BE2C (cell line): ENCODE measurements around the gene GRM1.

ENCODE experiments used
- DNase-seq: peaks from one replicate; pipeline ENCODE4 v3.0.0-alpha.2; 2020
- H3K27me3 ChIP-seq: fragments of 250-450 bp; sonication (Bioruptor Pico); 2 replicates; pipeline ENCODE4 v1.5.1; 2020; ENCODE audit warnings: mild to moderate bottlenecking
- H3K36me3 ChIP-seq: fragments of 250-450 bp; sonication (Bioruptor Pico); 2 replicates; pipeline ENCODE4 v1.5.1; 2020; ENCODE audit warnings: mild to moderate bottlenecking
- H3K4me1 ChIP-seq: fragments of 250-450 bp; sonication (Bioruptor Pico); 2 replicates; pipeline ENCODE4 v1.5.1; 2020
- H3K4me3 ChIP-seq: 2 replicates; pipeline ENCODE4 v1.5.1; 2011; ENCODE audit warnings: low read depth, low read length
- H3K9me3 ChIP-seq: fragments of 250-450 bp; sonication (Bioruptor Pico); 2 replicates; pipeline ENCODE4 v1.5.1; 2020
- CTCF ChIP-seq: IDR thresholded peaks from 2 replicates; pipeline ENCODE4 v1.5.1; 2012; ENCODE audit warnings: mild to moderate bottlenecking, low read depth, low read length

GRM1 gene

DNA sequence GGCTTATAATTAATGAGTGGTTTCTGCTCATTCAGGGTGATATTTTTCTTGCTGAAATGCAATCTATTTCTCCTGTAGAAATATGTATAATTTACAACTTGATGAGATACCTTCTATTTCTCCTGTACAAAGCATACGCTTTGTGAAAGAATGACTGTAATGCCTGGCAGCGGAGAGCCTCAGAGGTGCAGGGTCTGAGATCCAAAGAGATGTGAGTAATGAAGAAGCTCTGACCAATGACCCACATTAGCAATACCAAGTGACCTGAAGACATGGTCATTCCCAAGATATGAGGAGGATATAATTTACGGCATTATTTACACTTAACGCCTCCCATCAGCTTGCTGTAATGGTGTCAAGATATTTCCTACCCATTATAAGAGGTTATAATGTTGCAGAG lies 416.4 kb downstream of the GRM1 start:
- Histone ChIP-seq H3K4me3 (no peak overlapping the region), H3K9me3 (no peaks in the 10 kb centered on the region), H3K4me1 (no peaks in the 10 kb centered on the region), H3K27me3 (peaks cover 7% of the 10 kb centered on the region; the same call in 1 of the 2 replicates), H3K36me3 (no peaks in the 10 kb centered on the region)
- DNase-seq: no peak
- no peak for TF ChIP-seq CTCF

DNA sequence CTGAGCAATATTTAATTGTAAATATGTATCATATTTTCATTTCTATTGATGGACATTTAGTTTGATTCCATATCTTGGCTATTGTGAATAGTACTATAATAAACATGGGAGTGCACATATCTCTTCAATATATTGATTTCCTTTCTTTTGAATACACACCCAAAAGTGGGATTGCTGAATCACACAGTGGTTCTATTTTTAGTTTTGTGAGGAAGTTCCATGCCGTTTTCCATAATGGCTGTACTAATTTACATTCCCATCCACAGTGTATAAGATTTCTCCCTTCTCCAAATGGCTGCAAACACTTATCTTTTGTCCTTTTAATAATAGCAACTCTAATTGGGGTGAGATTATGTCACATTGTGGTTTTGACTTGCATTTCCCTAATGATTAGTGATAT lies 428.0 kb downstream of the GRM1 start:
- H3K27me3 ChIP-seq: no peaks in the 10 kb centered on the region
- no peak for DNase-seq
- H3K4me3 ChIP-seq: no peak overlapping the region
- TF ChIP-seq CTCF: no peak
- no peaks in the 10 kb centered on the region for H3K36me3 ChIP-seq
- no peaks in the 10 kb centered on the region for H3K4me1 ChIP-seq
- no peaks in the 10 kb centered on the region for H3K9me3 ChIP-seq

- Histone ChIP-seq H3K27me3 (no peaks in the 10 kb centered on the region), H3K36me3 (no peaks in the 10 kb centered on the region), H3K9me3 (no peaks in the 10 kb centered on the region), H3K4me1 (no peaks in the 10 kb centered on the region), H3K4me3 (no peak overlapping the region)
- DNase-seq: no peak
- TF ChIP-seq CTCF: no peak
These were observed 432.1 kb downstream of the GRM1 start for GRCh38 chr6:146460941-146461340.

- no peaks in the 10 kb centered on the region; the same call in none of the 2 replicates for H3K27me3 ChIP-seq
- no peak for TF ChIP-seq CTCF
- H3K9me3 ChIP-seq: no peaks in the 10 kb centered on the region
- DNase-seq: no peak
- H3K4me1 ChIP-seq: no peaks in the 10 kb centered on the region
- no peaks in the 10 kb centered on the region for H3K36me3 ChIP-seq
- no peak overlapping the region for H3K4me3 ChIP-seq
These were observed 441.4 kb downstream of the GRM1 start for GRCh38 chr6:146470091-146470770.

DNA sequence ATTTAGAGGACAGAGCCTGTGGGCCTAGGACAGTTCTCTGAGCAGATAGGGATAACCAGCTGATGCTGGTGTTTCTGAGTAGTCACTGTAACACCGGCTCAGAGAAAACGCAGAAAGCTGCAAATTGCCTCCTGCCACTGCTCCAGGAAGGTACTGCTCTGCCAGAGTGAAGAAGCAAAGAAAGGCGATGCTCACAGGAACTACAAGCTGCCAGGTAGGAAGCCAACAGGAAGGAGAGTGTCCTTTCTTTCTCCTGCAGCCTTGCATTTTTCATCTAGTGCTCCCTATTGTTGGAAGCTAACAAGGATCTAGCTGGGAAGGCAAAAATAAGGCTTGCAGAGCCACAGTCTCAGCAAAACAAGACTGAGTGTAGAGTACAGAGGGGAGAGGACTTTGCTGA lies 444.1 kb downstream of the GRM1 start:
- TF ChIP-seq CTCF: no peak
- Histone ChIP-seq H3K9me3 (no peaks in the 10 kb centered on the region), H3K27me3 (no peaks in the 10 kb centered on the region; the same call in none of the 2 replicates), H3K4me3 (no peak overlapping the region), H3K4me1 (no peaks in the 10 kb centered on the region), H3K36me3 (no peaks in the 10 kb centered on the region)
- no peak for DNase-seq

GRCh38 chr6:146481527-146481926 lies 452.7 kb downstream of the GRM1 start:
- DNase-seq: no peak
- Histone ChIP-seq H3K4me1 (no peaks in the 10 kb centered on the region), H3K36me3 (no peaks in the 10 kb centered on the region), H3K4me3 (no peak overlapping the region), H3K9me3 (no peaks in the 10 kb centered on the region), H3K27me3 (no peaks in the 10 kb centered on the region; the same call in 1 of the 2 replicates)
- TF ChIP-seq CTCF: no peak
